HFF-Myc (cell line): ENCODE data around the gene ALDH1A3.
A peak's percentile ranks its signal among the peaks of the same experiment; 100 is the strongest.

Experiments
- DNase-seq: peaks from one replicate; pipeline ENCODE4 v3.0.0-alpha.2; 2011; ENCODE audit warnings: low read depth; ENCODE audit errors: extremely low read depth
- H3K4me3 ChIP-seq: replicated peaks from 2 replicates; pipeline ENCODE4 v1.5.1; 2011; ENCODE audit warnings: low read depth, mild to moderate bottlenecking, control low read depth, low read length
- CTCF ChIP-seq: IDR thresholded peaks from 2 replicates; pipeline ENCODE4 v1.5.1; 2012; ENCODE audit warnings: mild to moderate bottlenecking, low read depth, low read length, control low read depth; ENCODE audit errors: missing control alignments

The ALDH1A3 gene

GRCh38 chr15:100866386-100867330 lies 13.0 kb upstream of the ALDH1A3 start:
- no peak for TF ChIP-seq CTCF
- no peak overlapping the region for H3K4me3 ChIP-seq
- no peak for DNase-seq

GRCh38 chr15:100867433-100867832 lies 12.2 kb upstream of the ALDH1A3 start:
- H3K4me3 ChIP-seq = no peak overlapping the region
- no peak for TF ChIP-seq CTCF
- DNase-seq = no peak

GRCh38 chr15:100869151-100869999 lies 10.3 kb upstream of the ALDH1A3 start:
- TF ChIP-seq CTCF = peak; percentile 69
- no peak overlapping the region for H3K4me3 ChIP-seq
- no peak for DNase-seq

GRCh38 chr15:100873029-100873677 lies 6.5 kb upstream of the ALDH1A3 start:
- DNase-seq = peak; percentile 78
- no peak overlapping the region for H3K4me3 ChIP-seq
- TF ChIP-seq CTCF = peak; percentile 90

- TF ChIP-seq CTCF = no peak
Measured at GRCh38 chr15:100875495-100875894, 4.1 kb upstream of the ALDH1A3 start.

GRCh38 chr15:100875976-100876375 lies 3.7 kb upstream of the ALDH1A3 start:
- H3K4me3 ChIP-seq = no peak overlapping the region
- TF ChIP-seq CTCF = no peak
- no peak for DNase-seq

More at GRCh38 chr15:100875495-100875894, 4.1 kb upstream of the ALDH1A3 start:
- H3K4me3 ChIP-seq = no peak overlapping the region
- DNase-seq = no peak
